HEK293 (cell line): ENCODE results near the gene PTPRK.

Experiments
- CTCF ChIA-PET: fragments of 350-600 bp; formaldehyde crosslinking; extraction: SDS; loops from one replicate; lab custom pipeline; 2021; ENCODE audit warnings: antibody characterized with exemption; lab: Yijun Ruan, JAX
- POLR2A ChIA-PET: fragments of 300-600 bp; formaldehyde crosslinking; extraction: SDS; loops from one replicate; lab custom pipeline; 2020; ENCODE audit warnings: antibody characterized with exemption, inconsistent platforms; lab: Yijun Ruan, JAX
- H3K27ac ChIP-seq: fragments of 200-500 bp; sonication (Bioruptor generic); 2 replicates; pipeline ENCODE4 v1.5.1; 2014; ENCODE audit warnings: low read depth, low read length, control low read depth, inconsistent platforms; ENCODE audit errors: extremely low read depth
- H3K36me3 ChIP-seq, 2 experiments: fragments of 200-500 bp in 1 of 2; sonication (Bioruptor generic) in 1 of 2; 1 replicate in 1 of 2; 2 replicates in 1 of 2; pipeline ENCODE4 v1.5.1; 2014 to 2017; ENCODE audit warnings: inconsistent platforms in 2 of 2, low read length in 2 of 2; ENCODE audit not compliant: control insufficient read depth in 2 of 2, insufficient read depth in 1 of 2
- H3K4me1 ChIP-seq: fragments of 200-500 bp; sonication (Bioruptor generic); 2 replicates; pipeline ENCODE4 v1.5.1; 2014; ENCODE audit warnings: mild to moderate bottlenecking, low read length, inconsistent platforms; ENCODE audit not compliant: control insufficient read depth, insufficient read depth
- H3K4me3 ChIP-seq: 2 replicates; pipeline ENCODE4 v1.5.1; 2011; ENCODE audit warnings: low read depth, mild to moderate bottlenecking, control low read depth, low read length, moderate library complexity
- H3K9me3 ChIP-seq: fragments of 200-500 bp; sonication (Bioruptor generic); 2 replicates; pipeline ENCODE4 v1.5.1; 2014; ENCODE audit warnings: low read depth, low read length, inconsistent platforms; ENCODE audit not compliant: control insufficient read depth, insufficient read depth
- MYNN ChIP-seq: fragments of 450-650 bp; formaldehyde crosslinking; IDR thresholded peaks from 2 replicates; pipeline ENCODE4 v1.5.1; 2016; ENCODE audit warnings: missing biosample characterization, missing genetic modification characterization, borderline replicate concordance
- OSR2 ChIP-seq: fragments of 450-650 bp; formaldehyde crosslinking; IDR thresholded peaks from 2 replicates; pipeline ENCODE4 v1.5.1; 2016; ENCODE audit warnings: missing biosample characterization, missing genetic modification characterization
- PRDM10 ChIP-seq: fragments of 450-650 bp; formaldehyde crosslinking; IDR thresholded peaks from 2 replicates; pipeline ENCODE4 v1.5.1; 2016; ENCODE audit warnings: missing biosample characterization, missing genetic modification characterization
- SETDB1 ChIP-seq: IDR thresholded peaks from one replicate; pipeline ENCODE4 v1.6.1; 2017; ENCODE audit warnings: mild to moderate bottlenecking, low read length, moderate library complexity, mixed read lengths; ENCODE audit not compliant: insufficient read length
- TSHZ1 ChIP-seq: fragments of 450-650 bp; formaldehyde crosslinking; IDR thresholded peaks from 2 replicates; pipeline ENCODE4 v1.5.1; 2016; ENCODE audit warnings: missing biosample characterization, missing genetic modification characterization, borderline replicate concordance
- ZBTB17 ChIP-seq: fragments of 450-650 bp; formaldehyde crosslinking; IDR thresholded peaks from 2 replicates; pipeline ENCODE4 v1.5.1; 2016; ENCODE audit warnings: missing biosample characterization, missing genetic modification characterization
- ZEB2 ChIP-seq: fragments of 450-650 bp; formaldehyde crosslinking; IDR thresholded peaks from 2 replicates; pipeline ENCODE4 v1.5.1; 2016; ENCODE audit warnings: missing biosample characterization, missing genetic modification characterization
- ZFHX2 ChIP-seq: fragments of 450-650 bp; formaldehyde crosslinking; conservative IDR thresholded peaks from 2 replicates; pipeline ENCODE4 v1.5.1; 2016; ENCODE audit warnings: missing biosample characterization, missing genetic modification characterization
- ZNF10 ChIP-seq: fragments of 450-650 bp; formaldehyde crosslinking; IDR thresholded peaks from 2 replicates; pipeline ENCODE4 v1.5.1; 2017; ENCODE audit warnings: missing biosample characterization, missing genetic modification characterization
- ZNF239 ChIP-seq: fragments of 450-650 bp; formaldehyde crosslinking; IDR thresholded peaks from 2 replicates; pipeline ENCODE4 v1.5.1; 2016; ENCODE audit warnings: missing biosample characterization, missing genetic modification characterization
- ZNF280C ChIP-seq: fragments of 450-650 bp; formaldehyde crosslinking; IDR thresholded peaks from 2 replicates; pipeline ENCODE4 v1.5.1; 2016; ENCODE audit warnings: missing biosample characterization, missing genetic modification characterization
- ZNF302 ChIP-seq: fragments of 450-650 bp; formaldehyde crosslinking; IDR thresholded peaks from 2 replicates; pipeline ENCODE4 v1.5.1; 2016; ENCODE audit warnings: missing biosample characterization, missing genetic modification characterization, low read depth
- ZNF335 ChIP-seq: fragments of 450-650 bp; formaldehyde crosslinking; conservative IDR thresholded peaks from 2 replicates; pipeline ENCODE4 v1.5.1; 2016; ENCODE audit warnings: missing biosample characterization, missing genetic modification characterization
- ZNF530 ChIP-seq: fragments of 450-650 bp; formaldehyde crosslinking; IDR thresholded peaks from 2 replicates; pipeline ENCODE4 v1.5.1; 2016; ENCODE audit warnings: low read depth, missing biosample characterization, missing genetic modification characterization
- ZNF548 ChIP-seq: fragments of 450-650 bp; formaldehyde crosslinking; IDR thresholded peaks from 2 replicates; pipeline ENCODE4 v1.5.1; 2016; ENCODE audit warnings: missing biosample characterization, missing genetic modification characterization
- ZNF561 ChIP-seq: fragments of 450-650 bp; IDR thresholded peaks from 2 replicates; pipeline ENCODE4 v1.5.1; 2018; ENCODE audit warnings: missing biosample characterization, missing genetic modification characterization, borderline replicate concordance
- ZNF585B ChIP-seq: fragments of 450-650 bp; formaldehyde crosslinking; IDR thresholded peaks from 2 replicates; pipeline ENCODE4 v1.5.1; 2016; ENCODE audit warnings: missing biosample characterization, missing genetic modification characterization
- ZNF639 ChIP-seq: fragments of 450-650 bp; formaldehyde crosslinking; IDR thresholded peaks from 2 replicates; pipeline ENCODE4 v1.5.1; 2016; ENCODE audit warnings: missing biosample characterization, missing genetic modification characterization
- ZNF660 ChIP-seq: fragments of 450-650 bp; IDR thresholded peaks from 2 replicates; pipeline ENCODE4 v1.5.1; 2018; ENCODE audit warnings: missing biosample characterization, mild to moderate bottlenecking, missing genetic modification characterization
- ZNF670 ChIP-seq: fragments of 450-650 bp; formaldehyde crosslinking; IDR thresholded peaks from 2 replicates; pipeline ENCODE4 v1.5.1; 2016; ENCODE audit warnings: missing biosample characterization, missing genetic modification characterization, low read depth
- ZSCAN23 ChIP-seq: fragments of 450-650 bp; formaldehyde crosslinking; IDR thresholded peaks from 2 replicates; pipeline ENCODE4 v1.5.1; 2016; ENCODE audit warnings: missing biosample characterization, missing genetic modification characterization
- ZSCAN30 ChIP-seq: fragments of 450-650 bp; IDR thresholded peaks from 2 replicates; pipeline ENCODE4 v1.5.1; 2018; ENCODE audit warnings: missing biosample characterization, mild to moderate bottlenecking, missing genetic modification characterization, moderate library complexity
- ZXDB ChIP-seq: fragments of 450-650 bp; formaldehyde crosslinking; IDR thresholded peaks from 2 replicates; pipeline ENCODE4 v1.5.1; 2016; ENCODE audit warnings: missing biosample characterization, missing genetic modification characterization

Gene PTPRK

GRCh38 chr6:128509709-128510108, 10.7 kb downstream of the PTPRK start:
- 0 out of 2 replicates have a peak, but pooled peaks have one; percentile 11 for TF ChIP-seq OSR2 (tag by site-specific recombination)
- TF ChIP-seq ZNF10 (tag by site-specific recombination), result 0 out of 2 replicates have a peak, but pooled peaks have one; percentile 10
- no peak for TF ChIP-seq TSHZ1 (tag by site-specific recombination)
- ChIA-PET CTCF (interaction anchor here (0.7 kb wide), 1 partner anchor 167 kb away, joined by 3 read pairs; no protein-coding TSS in a partner anchor), POLR2A (no interaction called here)
- H3K9me3 ChIP-seq, result no peaks in the 10 kb centered on the region
- peaks cover 39% of the 10 kb centered on the region for H3K4me1 ChIP-seq
- H3K36me3 ChIP-seq, result no peaks in the 10 kb centered on the region
- H3K27ac ChIP-seq, result no peak overlapping the region; the same call in 1 of the 2 replicates
- H3K4me3 ChIP-seq, result no peak overlapping the region

- CTCF ChIA-PET, result interaction anchor here (0.9 kb wide), 1 partner anchor 26 kb away, joined by 4 read pairs; no protein-coding TSS in a partner anchor
- POLR2A ChIA-PET, result interaction anchor here (0.6 to 1.2 kb wide), 3 partner anchors 10 to 86 kb away, joined by 3 to 7 read pairs (median 3); no protein-coding TSS in a partner anchor
- 0 out of 2 replicates have a peak, but pooled peaks have one; percentile 21 for TF ChIP-seq ZFHX2 (tag by site-specific recombination)
- TF ChIP-seq ZNF530 (tag by site-specific recombination), result no peak
- TF ChIP-seq MYNN (tag by site-specific recombination), result no peak
- TF ChIP-seq SETDB1, result peak; percentile 12
- TF ChIP-seq ZSCAN23 (tag by site-specific recombination), result 0 out of 2 replicates have a peak, but pooled peaks have one; percentile 14
- TF ChIP-seq ZXDB, result 0 out of 2 replicates have a peak, but pooled peaks have one; percentile 16
- no peak for TF ChIP-seq ZNF561 (tag by site-specific recombination)
- TF ChIP-seq ZNF585B (tag by site-specific recombination), result no peak
- TF ChIP-seq ZNF548 (tag by site-specific recombination), result no peak
- no peak for TF ChIP-seq ZNF302 (tag by site-specific recombination)
- TF ChIP-seq ZBTB17, result no peak
- TF ChIP-seq ZNF670 (tag by site-specific recombination), result no peak
- TF ChIP-seq ZNF660 (tag by site-specific recombination), result no peak
- TF ChIP-seq PRDM10 (tag by site-specific recombination), result peak; percentile 69
- TF ChIP-seq ZNF639 (tag by site-specific recombination), result peak; percentile 58; the same call in 1 of the 2 replicates
- no peak for TF ChIP-seq ZNF280C (tag by site-specific recombination)
- peak; percentile 64 for TF ChIP-seq ZEB2 (tag by site-specific recombination)
- TF ChIP-seq ZNF335 (tag by site-specific recombination), result peak; percentile 49; the same call in 1 of the 2 replicates
- no peak for TF ChIP-seq ZNF239 (tag by site-specific recombination)
- peak; percentile 72; the same call in 1 of the 2 replicates for TF ChIP-seq ZSCAN30
Observed at GRCh38 chr6:128508588-128509296, 11.7 kb downstream of the PTPRK start.

More at GRCh38 chr6:128508588-128509296, 11.7 kb downstream of the PTPRK start:
- Histone ChIP-seq H3K4me3 (peak overlapping the region; percentile 3; the same call in 1 of the 2 replicates), H3K9me3 (no peaks in the 10 kb centered on the region), H3K27ac (no peak overlapping the region; the same call in 1 of the 2 replicates), H3K4me1 (peaks cover 44% of the 10 kb centered on the region), H3K36me3 (no peaks in the 10 kb centered on the region)
